ENCODE results near the gene DSC3.

The DSC3 gene

DNA sequence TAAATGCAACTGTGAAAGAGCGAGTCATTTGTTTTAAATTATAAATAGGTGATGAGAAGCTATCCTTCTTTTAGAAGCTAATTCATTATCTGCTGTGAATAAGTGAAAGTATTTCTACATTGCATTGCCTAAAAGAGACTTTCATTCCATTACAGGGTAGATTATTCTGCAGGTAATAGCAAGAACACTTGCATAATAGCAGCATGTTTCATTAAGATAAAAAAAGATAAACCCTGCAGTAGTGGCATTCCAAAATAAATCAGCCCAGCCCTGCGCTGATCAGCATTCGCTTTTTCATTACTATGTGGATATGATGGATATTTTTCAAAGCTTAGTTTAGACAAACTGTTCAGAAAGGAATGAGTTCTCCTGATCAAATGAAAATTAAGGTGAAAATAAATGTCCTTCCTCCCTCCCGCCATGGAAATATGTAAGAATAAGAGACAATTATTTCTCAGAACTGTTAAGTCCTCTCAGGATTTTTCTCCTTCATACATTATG lies 72.8 kb downstream of the DSC3 start:
- no peak for DNase-seq

GRCh38 chr18:30967701-30968100 lies 74.8 kb downstream of the DSC3 start:
- DNase-seq = no peak

- DNase-seq = no peak
Observed at GRCh38 chr18:30965237-30965636, 77.3 kb downstream of the DSC3 start.

DNA sequence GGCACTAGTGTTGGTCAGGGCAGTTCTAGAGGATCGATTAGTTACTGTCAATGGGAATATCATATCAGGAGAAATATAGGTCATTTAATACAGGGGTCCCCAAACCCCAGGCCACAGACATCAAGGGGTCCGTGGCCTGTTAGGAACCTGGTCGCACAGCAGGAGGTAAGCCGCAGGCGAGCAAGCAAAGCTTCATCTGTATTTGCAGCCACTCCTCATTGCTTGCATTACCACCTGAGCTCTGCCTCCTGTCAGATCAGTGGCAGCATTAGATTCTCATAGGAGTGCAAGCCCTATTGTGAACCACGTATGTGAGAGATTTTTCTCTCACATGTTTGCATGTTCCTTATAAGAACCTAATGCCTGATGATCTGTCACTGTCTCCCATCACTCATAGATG lies 81.9 kb downstream of the DSC3 start:
- no peak for DNase-seq

DNA sequence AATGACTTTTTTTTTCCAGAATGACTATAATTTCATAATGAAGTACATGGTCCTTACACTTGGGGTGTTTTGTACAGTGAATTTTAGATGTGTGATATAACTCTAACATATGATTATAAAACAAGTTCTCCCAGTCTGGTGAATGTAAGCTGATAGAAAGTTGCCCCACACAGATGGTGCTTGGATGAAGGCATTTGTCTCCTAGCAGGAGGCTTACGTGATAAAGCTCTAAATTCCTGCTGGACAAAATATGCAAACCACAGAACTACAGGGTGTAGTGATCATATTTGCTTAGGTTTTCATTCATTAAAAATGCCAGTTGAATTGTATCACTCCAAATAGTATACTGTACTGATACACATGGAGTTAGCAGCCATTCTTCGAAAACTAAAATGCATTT lies 85.5 kb downstream of the DSC3 start:
- DNase-seq = no peak

GRCh38 chr18:30954262-30954661 lies 88.3 kb downstream of the DSC3 start:
- DNase-seq = no peak

DNA sequence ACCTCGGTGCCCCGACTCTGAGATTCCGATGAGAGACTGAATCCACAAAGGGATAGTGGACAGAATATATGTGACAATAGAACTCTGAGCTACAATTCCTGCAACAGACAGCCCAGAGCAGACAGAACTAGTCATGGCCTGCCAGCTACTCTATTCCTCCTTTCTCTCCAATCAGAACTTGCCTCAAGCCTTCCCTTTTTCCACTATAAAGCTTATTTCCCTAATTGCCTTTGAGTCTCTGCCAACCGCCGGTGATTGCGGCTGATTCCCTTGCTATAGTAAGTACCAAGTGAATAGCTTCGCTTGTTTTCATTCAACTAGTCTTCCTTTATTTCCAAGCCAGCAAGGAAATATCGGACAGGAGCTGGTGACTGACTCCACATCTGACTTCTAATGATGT lies 96.8 kb downstream of the DSC3 start:
- no peak for DNase-seq

GRCh38 chr18:30944773-30945417 lies 97.6 kb downstream of the DSC3 start:
- DNase-seq = no peak

- DNase-seq = no peak
Observed at GRCh38 chr18:30940952-30941539, 101.5 kb downstream of the DSC3 start.

Data from retina (tissue), 1 donor.